Measurements from ENCODE around the gene MRPS7. TPM values are rescaled to one million over a fixed set of nuclear protein-coding genes. Genes with fewer than 3 reads are reported as not detected.

MRPS7 gene
- total RNA-seq, 2 experiments from 2014 or later, result 76.3 to 80.0 TPM

DNA sequence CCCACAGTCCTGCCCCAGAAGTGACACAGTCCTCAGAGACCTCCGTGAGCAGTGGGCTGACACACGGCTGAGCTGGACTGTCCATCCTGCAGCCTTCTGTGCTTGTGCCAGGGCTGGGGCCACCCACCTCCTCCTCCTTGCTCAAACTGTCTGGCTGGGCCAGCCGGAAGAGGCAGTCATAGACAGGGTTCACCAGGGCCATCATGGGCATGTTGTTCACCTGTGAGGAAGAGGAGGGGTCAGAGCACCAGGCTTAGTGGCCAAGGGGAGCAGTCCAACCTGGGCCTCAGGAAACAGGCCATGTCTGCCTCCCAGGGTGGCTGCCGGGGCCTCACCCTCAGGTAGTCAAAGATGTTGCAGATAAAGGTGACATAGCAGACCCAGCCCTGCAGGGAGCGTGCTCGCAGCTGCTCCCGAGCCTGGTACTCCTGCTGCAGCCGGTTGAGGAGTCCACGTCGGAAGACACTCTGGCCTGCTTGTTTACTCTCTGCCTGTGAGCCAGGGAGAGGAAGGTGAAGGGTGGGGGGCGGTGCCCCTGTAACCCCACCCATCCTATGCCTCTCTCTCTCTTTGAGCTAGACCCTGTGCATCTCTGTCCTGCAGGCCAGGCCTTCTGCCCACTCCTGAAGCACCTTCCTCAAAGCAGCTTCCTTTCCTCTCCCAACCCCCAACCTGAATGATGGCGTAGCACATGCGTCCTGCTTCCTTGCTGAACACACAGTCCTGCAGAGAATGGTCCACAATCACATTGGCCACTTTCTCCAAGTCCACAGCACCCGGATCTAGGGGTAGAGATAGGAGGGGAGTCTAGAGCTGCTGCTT, 5.9 kb downstream of the MRPS7 start:
- ChIA-PET POLR2A (interaction anchor here (1.5 to 7.2 kb wide), 2 partner anchors 18 to 20 kb away, joined by 4 to 78 read pairs; partner anchors contain the start of gene SLC25A19), CTCF (interaction anchor here (0.8 to 4.8 kb wide), 3 partner anchors 18 to 145 kb away, joined by 3 to 53 read pairs (median 8); no protein-coding TSS in a partner anchor)
- Mint-ChIP-seq H3K27me3 (no peaks in the 10 kb centered on the region), H3K4me3 (no peak overlapping the region), H3K36me3 (ENCODE audit: low read depth) (peaks cover 35% of the 10 kb centered on the region), H3K4me1 (ENCODE audit: low read depth) (peaks cover 38% of the 10 kb centered on the region), H3K9me3 (no peaks in the 10 kb centered on the region), H3K27ac (no peak overlapping the region)
- intact Hi-C loops (cut with micrococcal nuclease), result no loop called here
- no peak for DNase-seq
- ATAC-seq, result no peak
- TF ChIP-seq, protein P1, sequence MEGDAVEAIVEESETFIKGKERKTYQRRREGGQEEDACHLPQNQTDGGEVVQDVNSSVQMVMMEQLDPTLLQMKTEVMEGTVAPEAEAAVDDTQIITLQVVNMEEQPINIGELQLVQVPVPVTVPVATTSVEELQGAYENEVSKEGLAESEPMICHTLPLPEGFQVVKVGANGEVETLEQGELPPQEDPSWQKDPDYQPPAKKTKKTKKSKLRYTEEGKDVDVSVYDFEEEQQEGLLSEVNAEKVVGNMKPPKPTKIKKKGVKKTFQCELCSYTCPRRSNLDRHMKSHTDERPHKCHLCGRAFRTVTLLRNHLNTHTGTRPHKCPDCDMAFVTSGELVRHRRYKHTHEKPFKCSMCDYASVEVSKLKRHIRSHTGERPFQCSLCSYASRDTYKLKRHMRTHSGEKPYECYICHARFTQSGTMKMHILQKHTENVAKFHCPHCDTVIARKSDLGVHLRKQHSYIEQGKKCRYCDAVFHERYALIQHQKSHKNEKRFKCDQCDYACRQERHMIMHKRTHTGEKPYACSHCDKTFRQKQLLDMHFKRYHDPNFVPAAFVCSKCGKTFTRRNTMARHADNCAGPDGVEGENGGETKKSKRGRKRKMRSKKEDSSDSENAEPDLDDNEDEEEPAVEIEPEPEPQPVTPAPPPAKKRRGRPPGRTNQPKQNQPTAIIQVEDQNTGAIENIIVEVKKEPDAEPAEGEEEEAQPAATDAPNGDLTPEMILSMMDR (IDR thresholded peaks at IDR 0.05), result no peak

DNA sequence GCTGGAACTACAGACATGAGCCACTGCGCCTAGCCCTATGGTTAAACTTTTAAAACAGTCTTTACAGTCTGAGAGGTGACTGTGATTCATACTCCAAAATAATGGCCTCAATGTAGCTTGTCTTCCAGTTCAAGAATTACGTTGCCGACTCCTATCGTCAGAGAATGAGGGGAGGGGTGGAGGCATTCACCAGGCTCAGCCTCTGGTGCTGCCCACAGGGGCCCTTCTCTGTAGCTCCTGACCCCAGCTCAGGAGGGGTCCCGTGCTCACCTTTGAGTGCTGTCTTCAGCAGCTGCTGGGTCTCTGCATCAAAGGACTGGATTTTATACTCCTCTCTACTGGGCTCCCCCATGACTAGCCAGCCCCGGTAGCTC, 8.2 kb downstream of the MRPS7 start:
- H3K36me3 Mint-ChIP-seq (ENCODE audit: low read depth), result peaks cover 38% of the 10 kb centered on the region

DNA sequence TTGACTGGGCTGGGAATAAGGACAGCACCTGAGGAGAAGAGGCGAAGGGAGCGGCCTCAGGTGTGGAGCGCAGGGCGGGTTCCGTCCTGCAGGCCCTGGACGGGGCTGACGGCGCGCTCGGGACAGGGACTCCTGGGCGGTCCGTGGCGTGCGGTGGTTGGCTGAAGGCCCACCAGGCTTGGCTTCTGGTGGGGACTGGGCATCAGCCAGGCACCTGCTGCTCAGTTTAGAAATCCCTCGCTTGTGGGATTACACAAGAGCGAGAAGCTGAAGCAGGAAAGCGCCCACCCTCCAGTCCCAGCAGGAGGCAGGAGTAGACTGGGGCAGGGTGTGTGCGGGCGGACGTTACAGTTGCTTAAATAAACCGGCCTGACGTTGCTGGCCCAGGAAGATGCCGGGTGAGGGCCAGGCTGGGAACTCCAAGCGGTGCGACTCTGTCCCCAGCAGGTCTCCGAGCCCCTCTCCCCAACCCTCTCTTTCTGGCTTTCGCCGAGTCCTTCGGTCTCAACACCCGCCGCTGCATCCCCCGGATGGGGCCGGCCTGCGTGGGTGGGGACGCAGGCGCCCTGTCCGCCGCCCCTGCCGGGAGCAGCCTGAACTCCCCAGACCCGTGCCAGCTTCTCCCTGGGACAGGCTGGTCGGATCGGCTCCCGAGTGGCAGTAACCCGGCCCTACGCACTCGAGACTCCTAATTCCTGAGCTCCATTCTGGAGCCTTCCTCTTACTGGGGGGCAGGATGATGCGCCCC, 8.7 kb downstream of the MRPS7 start:
- Mint-ChIP-seq H3K36me3 (ENCODE audit: low read depth) (peaks cover 40% of the 10 kb centered on the region), H3K27me3 (no peaks in the 10 kb centered on the region), H3K9me3 (no peaks in the 10 kb centered on the region), H3K4me1 (ENCODE audit: low read depth) (peaks cover 32% of the 10 kb centered on the region), H3K4me3 (peak overlapping the region; percentile 85), H3K27ac (peak overlapping the region; percentile 85)
- DNase-seq, result peak; percentile 70
- ATAC-seq, result peak; percentile 41
- TF ChIP-seq, protein P1 (IDR thresholded peaks at IDR 0.05), result peak; percentile 35
- POLR2A ChIA-PET, result interaction anchor here (0.6 to 7.2 kb wide), 22 partner anchors 9 to 248 kb away, joined by 3 to 105 read pairs (median 4); partner anchors contain the start of genes GGA3, GRB2, MRPS7 and NUP85
- CTCF ChIA-PET, result interaction anchor here (0.6 to 6.5 kb wide), 35 partner anchors 9 to 308 kb away, joined by 3 to 107 read pairs (median 4); partner anchors contain the start of genes GGA3, GRB2, MRPS7 and NT5C
- intact Hi-C loops (cut with micrococcal nuclease), result no loop called here

More for the DNA sequence above, 8.2 kb downstream of the MRPS7 start:
- H3K4me3 Mint-ChIP-seq, result peak overlapping the region; percentile 85
- peaks cover 32% of the 10 kb centered on the region for H3K4me1 Mint-ChIP-seq (ENCODE audit: low read depth)
- ChIA-PET CTCF (interaction anchor here (1.0 to 6.5 kb wide), 11 partner anchors 8 to 159 kb away, joined by 3 to 107 read pairs (median 10); partner anchors contain the start of genes GGA3, MRPS7 and SLC25A19), POLR2A (interaction anchor here (1.0 to 7.2 kb wide), 11 partner anchors 8 to 246 kb away, joined by 4 to 105 read pairs (median 13); partner anchors contain the start of genes GGA3, GRB2, MRPS7 and NUP85)
- ATAC-seq (no peak), DNase-seq (peak; percentile 36)
- intact Hi-C loops (cut with micrococcal nuclease), result no loop called here
- no peaks in the 10 kb centered on the region for H3K9me3 Mint-ChIP-seq
- peak overlapping the region; percentile 85 for H3K27ac Mint-ChIP-seq
- TF ChIP-seq, protein P1 (IDR thresholded peaks at IDR 0.05), result no peak
- H3K27me3 Mint-ChIP-seq, result no peaks in the 10 kb centered on the region

DNA sequence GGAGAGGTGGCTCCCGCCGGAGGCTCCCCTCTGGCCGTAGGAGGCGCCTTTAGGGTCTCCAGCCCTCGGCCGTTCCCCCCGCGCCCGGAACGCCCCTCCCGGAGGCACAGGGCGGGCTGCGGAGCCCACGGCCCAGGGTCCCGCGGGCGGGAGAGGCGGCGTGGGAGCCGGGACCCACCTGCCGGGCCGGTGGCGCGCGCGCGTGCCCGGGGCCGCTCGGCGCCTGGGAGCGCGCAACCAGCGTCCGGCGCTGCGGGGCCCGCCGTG, 9.2 kb downstream of the MRPS7 start, which contains the start of gene MIF4GD:
Gene MIF4GD (minus strand): TSS at position 266 of the 267 bp plus-strand sequence. CDS start 1,036 bp downstream, outside the sequence.
- H3K4me1 Mint-ChIP-seq (ENCODE audit: low read depth), result peaks cover 32% of the 10 kb centered on the region
- no peak for DNase-seq
- POLR2A ChIA-PET, result interaction anchor here (0.6 to 7.2 kb wide), 23 partner anchors 9 to 247 kb away, joined by 3 to 105 read pairs (median 4); partner anchors contain the start of genes GGA3, GRB2, MRPS7 and NUP85
- H3K27me3 Mint-ChIP-seq, result no peaks in the 10 kb centered on the region
- peak within 1 kb of the TSS; percentile 86 for H3K4me3 Mint-ChIP-seq
- intact Hi-C loops (cut with micrococcal nuclease), result no loop called here
- CTCF ChIA-PET, result interaction anchor here (0.6 to 6.5 kb wide), 36 partner anchors 9 to 309 kb away, joined by 3 to 107 read pairs (median 4); partner anchors contain the start of genes GGA3, GRB2, MRPS7 and NT5C
- ATAC-seq, result peak; percentile 9
- peaks cover 40% of the 10 kb centered on the region for H3K36me3 Mint-ChIP-seq (ENCODE audit: low read depth)
- H3K27ac Mint-ChIP-seq, result peak within 1 kb of the TSS; percentile 85
- TF ChIP-seq, protein P1 (IDR thresholded peaks at IDR 0.05), result no peak
- no peaks in the 10 kb centered on the region for H3K9me3 Mint-ChIP-seq

Measured in activated CD8-positive, alpha-beta T cell treated with anti-CD3 and anti-CD28 coated beads for 36 hours (primary cell).